RWPE2 (cell line): ENCODE measurements around the gene SLC12A5.
A peak's percentile ranks its signal among the peaks of the same experiment; 100 is the strongest.

Experiments used
- ATAC-seq: fragments of 200-7000 bp; cut with Tn5 transposase; 3 replicates; pipeline ENCODE4 v1.9.1; 2021; ENCODE audit warnings: low read depth
- DNase-seq: peaks from one replicate; pipeline ENCODE4 v3.0.0-alpha.2; 2020; ENCODE audit warnings: low spot score
- H3K27ac ChIP-seq: fragments of 450-650 bp; 2 replicates; pipeline ENCODE4 v1.5.1; 2017; ENCODE audit warnings: mild to moderate bottlenecking; ENCODE audit not compliant: poor library complexity, severe bottlenecking
- H3K27me3 ChIP-seq: fragments of 250-450 bp; sonication (Bioruptor Pico); 2 replicates; pipeline ENCODE4 v1.5.1; 2021; ENCODE audit warnings: mild to moderate bottlenecking, moderate library complexity; ENCODE audit not compliant: insufficient read depth, poor library complexity, severe bottlenecking
- H3K36me3 ChIP-seq: fragments of 250-450 bp; sonication (Bioruptor Pico); 2 replicates; pipeline ENCODE4 v1.5.1; 2020; ENCODE audit warnings: low read depth, mild to moderate bottlenecking, moderate library complexity
- H3K4me1 ChIP-seq: fragments of 250-450 bp; sonication (Bioruptor Pico); 2 replicates; pipeline ENCODE4 v1.5.1; 2021; ENCODE audit warnings: mild to moderate bottlenecking, moderate library complexity; ENCODE audit not compliant: insufficient read depth, poor library complexity, severe bottlenecking
- H3K4me3 ChIP-seq: fragments of 250-450 bp; sonication (Bioruptor Pico); 2 replicates; pipeline ENCODE4 v1.5.1; 2021; ENCODE audit warnings: mild to moderate bottlenecking, moderate library complexity; ENCODE audit not compliant: severe bottlenecking
- H3K9me3 ChIP-seq: fragments of 250-450 bp; sonication (Bioruptor Pico); 2 replicates; pipeline ENCODE4 v1.5.1; 2021; ENCODE audit warnings: mild to moderate bottlenecking, moderate library complexity; ENCODE audit not compliant: severe bottlenecking
- TF ChIP-seq, protein P1 (sequence below): fragments of 450-650 bp; IDR thresholded peaks from one replicate; pipeline ENCODE4 v1.5.1; 2017; ENCODE audit warnings: mild to moderate bottlenecking, moderate library complexity; ENCODE audit not compliant: poor library complexity, severe bottlenecking

SLC12A5 gene

DNA sequence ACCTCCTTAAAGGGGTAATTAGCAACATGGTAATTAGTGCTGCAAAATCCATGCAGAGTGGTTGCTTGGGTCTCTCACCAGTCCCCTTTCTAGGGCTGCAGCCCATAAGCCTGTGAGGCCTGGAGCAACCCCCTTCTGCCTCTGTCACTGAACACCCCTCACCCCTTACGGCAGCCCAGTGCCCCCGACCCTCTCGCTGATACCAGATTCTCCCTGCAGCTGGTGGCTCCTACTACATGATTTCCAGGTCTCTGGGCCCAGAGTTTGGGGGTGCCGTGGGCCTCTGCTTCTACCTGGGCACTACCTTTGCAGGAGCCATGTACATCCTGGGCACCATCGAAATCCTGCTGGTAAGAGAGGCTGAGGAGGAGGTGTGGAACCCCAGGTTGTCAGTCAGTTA, 8.0 kb downstream of the SLC12A5 start:
- no peaks in the 10 kb centered on the region for H3K36me3 ChIP-seq
- TF ChIP-seq, protein P1, sequence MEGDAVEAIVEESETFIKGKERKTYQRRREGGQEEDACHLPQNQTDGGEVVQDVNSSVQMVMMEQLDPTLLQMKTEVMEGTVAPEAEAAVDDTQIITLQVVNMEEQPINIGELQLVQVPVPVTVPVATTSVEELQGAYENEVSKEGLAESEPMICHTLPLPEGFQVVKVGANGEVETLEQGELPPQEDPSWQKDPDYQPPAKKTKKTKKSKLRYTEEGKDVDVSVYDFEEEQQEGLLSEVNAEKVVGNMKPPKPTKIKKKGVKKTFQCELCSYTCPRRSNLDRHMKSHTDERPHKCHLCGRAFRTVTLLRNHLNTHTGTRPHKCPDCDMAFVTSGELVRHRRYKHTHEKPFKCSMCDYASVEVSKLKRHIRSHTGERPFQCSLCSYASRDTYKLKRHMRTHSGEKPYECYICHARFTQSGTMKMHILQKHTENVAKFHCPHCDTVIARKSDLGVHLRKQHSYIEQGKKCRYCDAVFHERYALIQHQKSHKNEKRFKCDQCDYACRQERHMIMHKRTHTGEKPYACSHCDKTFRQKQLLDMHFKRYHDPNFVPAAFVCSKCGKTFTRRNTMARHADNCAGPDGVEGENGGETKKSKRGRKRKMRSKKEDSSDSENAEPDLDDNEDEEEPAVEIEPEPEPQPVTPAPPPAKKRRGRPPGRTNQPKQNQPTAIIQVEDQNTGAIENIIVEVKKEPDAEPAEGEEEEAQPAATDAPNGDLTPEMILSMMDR = no peak
- no peak overlapping the region for H3K4me3 ChIP-seq
- no peak overlapping the region for H3K27ac ChIP-seq
- ATAC-seq = no peak
- no peaks in the 10 kb centered on the region for H3K9me3 ChIP-seq
- peak; percentile 71 for DNase-seq
- H3K4me1 ChIP-seq = no peaks in the 10 kb centered on the region
- H3K27me3 ChIP-seq = peaks cover 35% of the 10 kb centered on the region

GRCh38 chr20:46040902-46041535, 12.0 kb downstream of the SLC12A5 start:
- Histone ChIP-seq H3K4me1 (no peaks in the 10 kb centered on the region), H3K27ac (no peak overlapping the region), H3K36me3 (no peaks in the 10 kb centered on the region), H3K4me3 (no peak overlapping the region), H3K9me3 (no peaks in the 10 kb centered on the region), H3K27me3 (peaks cover 23% of the 10 kb centered on the region)
- TF ChIP-seq, protein P1 = no peak
- peak; percentile 77 for ATAC-seq
- DNase-seq = peak; percentile 82

DNA sequence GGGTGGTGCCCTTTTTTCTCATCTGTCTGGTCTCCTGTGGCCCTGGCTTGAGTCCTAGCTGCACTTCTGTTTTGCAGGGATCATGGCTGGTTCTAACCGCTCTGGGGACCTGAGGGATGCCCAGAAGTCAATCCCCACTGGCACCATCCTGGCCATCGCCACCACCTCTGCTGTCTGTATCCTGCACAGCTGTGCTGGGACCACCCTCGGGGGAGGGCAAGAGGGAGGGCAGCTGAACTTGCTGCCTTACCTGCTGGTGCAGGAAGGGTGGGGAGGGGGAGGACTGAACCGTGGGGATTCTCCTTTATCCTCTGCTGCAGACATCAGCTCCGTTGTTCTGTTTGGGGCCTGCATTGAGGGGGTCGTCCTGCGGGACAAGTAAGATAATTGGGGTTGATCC, 14.5 kb downstream of the SLC12A5 start:
- Histone ChIP-seq H3K9me3 (no peaks in the 10 kb centered on the region), H3K4me3 (no peak overlapping the region), H3K27me3 (peaks cover 30% of the 10 kb centered on the region), H3K36me3 (no peaks in the 10 kb centered on the region), H3K27ac (no peak overlapping the region), H3K4me1 (no peaks in the 10 kb centered on the region)
- TF ChIP-seq, protein P1 = no peak
- no peak for ATAC-seq
- DNase-seq = peak; percentile 75

DNA sequence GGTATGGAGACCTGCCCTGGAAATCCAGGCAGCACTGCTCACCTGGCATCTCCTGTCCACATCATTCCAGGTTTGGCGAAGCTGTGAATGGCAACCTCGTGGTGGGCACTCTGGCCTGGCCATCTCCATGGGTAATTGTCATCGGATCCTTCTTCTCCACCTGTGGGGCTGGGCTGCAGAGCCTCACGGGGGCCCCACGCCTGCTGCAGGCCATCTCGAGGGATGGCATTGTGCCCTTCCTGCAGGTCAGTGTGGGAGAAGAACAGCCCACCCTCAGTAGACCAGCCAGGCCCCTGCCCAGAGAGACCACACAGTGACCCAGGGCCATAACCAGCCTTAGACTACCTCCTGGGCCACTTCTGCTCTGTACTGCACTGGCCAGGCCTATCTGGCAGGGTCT, 15.9 kb downstream of the SLC12A5 start:
- Histone ChIP-seq H3K27ac (no peak overlapping the region), H3K4me1 (no peaks in the 10 kb centered on the region), H3K4me3 (no peak overlapping the region), H3K9me3 (no peaks in the 10 kb centered on the region), H3K27me3 (peaks cover 23% of the 10 kb centered on the region), H3K36me3 (no peaks in the 10 kb centered on the region)
- DNase-seq (peak; percentile 67), ATAC-seq (peak; percentile 5; the same call in 1 of the 3 replicates)
- TF ChIP-seq, protein P1 = no peak

DNA sequence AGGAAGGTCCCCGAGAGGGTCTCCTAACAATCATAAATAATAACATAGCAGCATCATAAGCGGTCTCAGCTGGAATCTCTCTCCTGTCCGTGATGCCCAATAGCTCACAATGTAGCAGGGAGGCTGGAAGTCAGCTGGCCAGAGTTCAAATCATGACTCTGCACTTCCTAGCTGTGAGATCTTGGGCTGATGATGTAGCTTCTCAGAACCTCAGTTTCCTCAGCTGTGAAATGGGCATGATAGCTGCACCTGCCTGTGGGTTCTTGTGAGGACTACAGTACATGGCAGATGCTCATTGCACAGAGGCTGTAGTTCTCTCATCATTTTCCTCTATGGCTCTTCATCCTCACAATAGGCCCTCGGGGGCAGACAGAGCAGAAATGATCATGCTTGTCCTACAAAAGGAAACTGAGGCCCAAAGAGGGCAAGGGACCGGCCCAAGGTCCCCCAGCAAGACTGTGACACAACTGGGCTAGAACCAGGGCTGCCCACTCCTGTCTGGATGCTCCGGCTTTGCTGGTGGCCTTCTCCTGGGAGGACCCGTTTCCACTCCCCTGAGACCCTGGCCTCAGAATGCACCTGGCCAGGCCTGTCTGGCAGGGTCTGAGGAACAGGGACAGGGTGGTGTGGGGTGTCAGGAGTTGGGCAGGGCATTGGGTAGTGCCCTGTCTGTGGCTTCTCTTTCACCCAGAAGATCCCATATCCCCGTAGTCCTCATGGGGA, 17.7 kb downstream of the SLC12A5 start:
- Histone ChIP-seq H3K9me3 (no peaks in the 10 kb centered on the region), H3K27me3 (peaks cover 23% of the 10 kb centered on the region), H3K27ac (no peak overlapping the region), H3K4me3 (no peak overlapping the region), H3K4me1 (no peaks in the 10 kb centered on the region), H3K36me3 (no peaks in the 10 kb centered on the region)
- peak; percentile 70 for DNase-seq
- no peak for ATAC-seq
- TF ChIP-seq, protein P1 = no peak
